Right ventricle myocardium inferior (tissue), 1 donor: ENCODE results near the gene AXIN1. TPM values are rescaled to one million over a fixed set of nuclear protein-coding genes. Genes with fewer than 3 reads are reported as not detected.
A peak's percentile ranks its signal among the peaks of the same experiment; 100 is the strongest.
"Not testable (repeated sequence)": the region's sequence is repeated elsewhere in the genome, so short reads cannot be mapped to it uniquely, and the experiment has no call there.

Source experiments
- ATAC-seq: fragments of 200-7000 bp; cut with Tn5 transposase; one replicate; pipeline ENCODE4 v1.9.1; 2020; ENCODE audit warnings: mild to moderate bottlenecking, moderate library complexity
- DNase-seq: peaks from one replicate; pipeline ENCODE4 v3.0.0; 2021; ENCODE audit errors: missing footprints
- intact Hi-C: fragments of 100-400 bp; cut with DNase I; formaldehyde crosslinking; loops from one replicate; pipeline ENCODE4 v1.11.0; 2022
- total RNA-seq: library from RNA; stranded (reverse); fragmentation: NEBNext Ultra II Directional; extraction: Animal tissue kit (Norgen Biotek cat#: 25700); gene quantifications from one replicate; pipeline ENCODE4 v1.2.1, GENCODE V29; 2021
- donor health status: DM: no; HTN: yes; CAD: no; lungs with severe emphysema.

Gene AXIN1
- total RNA-seq, 1 donor from 2014 or later = 12.8 TPM

DNA sequence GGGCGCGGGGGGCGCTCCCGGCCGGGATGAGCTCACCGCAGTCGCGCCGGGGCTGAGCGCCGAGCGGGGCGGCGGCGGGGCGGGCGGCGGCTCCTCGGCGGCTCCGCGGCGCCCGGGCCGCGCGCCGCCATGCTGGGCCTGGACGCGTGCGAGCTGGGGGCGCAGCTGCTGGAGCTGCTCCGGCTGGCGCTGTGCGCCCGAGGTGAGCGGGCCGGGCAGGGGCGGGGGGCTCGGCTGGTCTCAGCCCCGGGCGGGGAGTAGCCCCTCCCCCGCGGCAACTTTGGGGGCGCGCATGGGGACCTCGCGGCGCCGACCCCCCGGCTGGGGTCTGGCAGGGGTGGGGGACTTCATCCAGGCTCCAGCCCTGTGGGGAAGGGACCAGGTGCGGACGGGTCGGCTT lies 72.0 kb downstream of the AXIN1 start, which contains the start of gene ARHGDIG:
Gene ARHGDIG, plus strand, starts transcription at position 40 of the 400 bp plus-strand sequence. Its CDS starts 90 bp downstream, at position 130.
- DNase-seq (no peak), ATAC-seq (no peak)
- intact Hi-C loops = no loop called here

- DNase-seq = no peak
- intact Hi-C loops = no loop called here
- no peak for ATAC-seq
Observed at GRCh38 chr16:280005-280460, 72.5 kb downstream of the AXIN1 start.

- intact Hi-C loops = no loop called here
- DNase-seq = no peak
- ATAC-seq = no peak
Observed at GRCh38 chr16:279531-279930, 73.0 kb downstream of the AXIN1 start.

GRCh38 chr16:278863-279366 lies 73.6 kb downstream of the AXIN1 start:
- ATAC-seq (no peak), DNase-seq (no peak)
- intact Hi-C loops = no loop called here

DNA sequence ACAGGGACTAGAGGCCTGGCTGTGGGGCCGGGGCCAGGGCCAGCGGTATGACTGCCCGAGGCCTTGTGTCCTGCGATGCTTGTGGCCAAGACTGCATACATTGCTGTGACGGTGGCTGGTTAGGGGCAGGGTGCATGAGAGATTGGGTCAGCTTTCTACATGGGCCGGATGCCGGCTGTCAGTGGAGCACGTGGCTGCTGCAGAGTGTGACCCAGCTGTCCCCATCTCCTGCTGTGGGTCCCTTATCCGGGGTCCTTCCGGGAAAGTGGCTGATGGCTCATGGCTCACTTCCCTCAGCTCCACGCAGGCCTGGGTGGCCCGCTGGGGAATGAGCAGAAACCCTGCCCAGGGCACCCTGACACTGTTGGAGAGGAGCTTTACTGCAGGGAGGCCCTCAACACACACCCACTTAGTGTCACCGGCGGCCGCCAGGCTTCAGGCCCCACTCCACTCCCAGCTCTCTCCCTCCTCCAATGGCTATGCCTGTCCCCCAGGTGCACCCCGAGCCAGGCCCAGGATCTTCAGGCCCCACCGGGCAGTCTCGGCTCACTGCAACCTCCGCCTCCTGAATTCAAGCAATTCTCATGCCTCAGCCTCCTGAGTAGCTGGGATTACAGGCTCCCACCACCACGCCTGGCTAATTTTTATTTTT lies 76.0 kb downstream of the AXIN1 start:
- ATAC-seq = peak; percentile 11
- intact Hi-C loops = no loop called here
- no peak for DNase-seq

- no peak for DNase-seq
- peak; percentile 58 for ATAC-seq
- intact Hi-C loops = no loop called here
Observed at GRCh38 chr16:275786-276232, 76.7 kb downstream of the AXIN1 start, which contains the start of gene RGS11. Gene RGS11 (minus strand): TSS chr16:275944. CDS start chr16:275911, 33 bp downstream.

DNA sequence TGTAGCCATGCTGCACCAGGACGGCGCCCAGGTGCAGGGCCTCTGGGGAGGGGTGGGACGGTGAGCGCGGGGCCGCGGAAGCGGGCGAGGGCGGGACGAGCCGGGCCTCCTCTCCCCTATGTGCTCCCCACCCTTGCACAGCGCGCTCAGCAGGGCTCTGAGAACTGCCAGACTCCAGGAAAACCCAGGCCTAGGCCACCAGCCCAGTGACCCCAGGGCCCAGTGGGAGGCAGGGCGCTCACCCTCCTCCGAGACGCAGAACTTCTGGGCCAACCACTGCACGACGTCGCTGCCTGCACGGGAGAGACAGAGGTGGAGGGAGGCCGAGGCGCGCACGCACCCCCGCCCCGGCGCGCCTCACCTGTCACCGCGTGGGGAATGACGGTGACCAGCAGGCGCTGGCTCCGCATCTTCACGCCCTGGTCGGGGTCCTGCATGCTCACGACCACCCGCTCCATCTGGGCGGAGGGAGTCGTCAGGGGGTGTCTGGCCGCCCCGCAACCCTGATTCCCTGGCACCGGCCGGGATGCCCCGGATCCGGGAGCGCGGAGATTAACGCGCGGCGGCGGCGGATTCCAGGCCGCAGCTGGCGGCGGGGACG lies 77.4 kb downstream of the AXIN1 start:
- no peak for DNase-seq
- intact Hi-C loops = no loop called here
- ATAC-seq = peak; percentile 4

GRCh38 chr16:273547-274421 lies 78.7 kb downstream of the AXIN1 start:
- intact Hi-C loops = no loop called here
- ATAC-seq (no peak), DNase-seq (no peak)

GRCh38 chr16:272633-273546 lies 79.6 kb downstream of the AXIN1 start:
- intact Hi-C loops = no loop called here
- ATAC-seq (no peak), DNase-seq (no peak)

GRCh38 chr16:270381-271255 lies 81.9 kb downstream of the AXIN1 start:
- intact Hi-C loops = no loop called here
- DNase-seq = peak; percentile 57
- no peak for ATAC-seq

- DNase-seq = peak; percentile 51
- intact Hi-C loops = no loop called here
- no peak for ATAC-seq
Observed at GRCh38 chr16:269061-269796, 83.3 kb downstream of the AXIN1 start.

DNA sequence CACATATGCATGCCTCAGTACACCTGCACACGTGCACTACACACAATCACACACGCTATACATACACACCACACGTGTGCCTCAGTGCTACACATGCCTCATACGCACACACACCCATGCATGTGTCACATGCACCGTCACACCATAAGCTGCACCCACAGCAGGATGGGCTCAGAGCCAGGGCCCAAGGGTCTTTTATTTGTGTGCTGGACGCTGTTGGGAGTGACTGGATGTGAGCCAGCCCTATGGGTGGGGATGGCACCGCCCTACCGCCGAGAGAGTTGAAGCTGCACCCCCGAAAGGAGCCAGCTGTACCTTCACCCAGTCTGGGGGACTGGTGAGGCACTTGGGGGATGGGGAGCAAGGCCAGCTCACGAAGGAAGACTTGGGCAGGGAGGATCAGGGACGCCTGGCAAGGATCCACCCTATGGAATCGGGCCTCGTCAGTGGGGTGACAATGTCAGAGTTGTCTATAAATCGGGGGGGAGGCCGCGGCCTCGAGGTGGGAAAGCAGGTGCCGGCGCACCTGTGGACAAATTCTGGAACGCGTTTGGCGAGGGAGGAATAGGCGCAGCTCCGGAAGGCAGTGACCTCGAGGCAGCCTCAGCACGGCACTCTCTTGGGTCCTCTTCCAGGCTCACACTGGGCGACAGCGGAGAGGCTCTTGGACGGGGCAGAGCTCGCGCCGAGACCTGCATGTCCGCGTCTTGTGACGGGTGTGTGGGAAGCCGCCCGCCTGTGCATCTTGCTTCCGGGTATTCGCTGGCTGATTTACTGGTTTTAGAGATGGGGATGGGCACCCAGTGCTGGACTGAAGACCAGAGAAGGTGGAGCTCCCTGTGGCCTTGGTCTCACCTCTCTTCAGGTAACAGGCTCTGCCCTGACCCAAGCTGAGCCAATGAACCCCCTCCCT lies 84.1 kb downstream of the AXIN1 start:
- DNase-seq (peak; percentile 57), ATAC-seq (no peak)
- intact Hi-C loops = no loop called here

- ATAC-seq, intact Hi-C loops: not testable (repeated sequence)
- DNase-seq = peak; percentile 57
Observed at GRCh38 chr16:267562-267961, 85.0 kb downstream of the AXIN1 start.

GRCh38 chr16:266258-267164 lies 86.0 kb downstream of the AXIN1 start:
- intact Hi-C loops = no loop called here
- peak; percentile 66 for DNase-seq
- no peak for ATAC-seq

- no peak for ATAC-seq
- intact Hi-C loops = no loop called here
- DNase-seq = peak; percentile 32
Observed at GRCh38 chr16:265711-266110, 86.8 kb downstream of the AXIN1 start.
